HepG2 (cell line): Measurements from ENCODE around the gene LAG3. TPM values are rescaled to one million over a fixed set of nuclear protein-coding genes. Genes with fewer than 3 reads are reported as not detected.
A peak's percentile ranks its signal among the peaks of the same experiment; 100 is the strongest.

Source experiments
- ARNTL ChIP-seq: sonication (generic); formaldehyde crosslinking; IDR thresholded peaks from 2 replicates; pipeline ENCODE4 v1.4.0; 2020; ENCODE audit warnings: mild to moderate bottlenecking, missing genetic modification reagents
- BCL3 ChIP-seq: sonication (generic); formaldehyde crosslinking; IDR thresholded peaks from 2 replicates; pipeline ENCODE4 v1.5.1; 2020; ENCODE audit warnings: mild to moderate bottlenecking, missing genetic modification reagents, moderate library complexity
- BRCA1 ChIP-seq: sonication (generic); formaldehyde crosslinking; IDR thresholded peaks from 2 replicates; pipeline ENCODE4 v1.4.0; 2020; ENCODE audit warnings: missing genetic modification reagents
- CHD2 ChIP-seq: IDR thresholded peaks from 2 replicates; pipeline ENCODE4 v1.6.1; 2011; ENCODE audit warnings: low read depth, low read length, improper control_type of control experiment
- GRHL1 ChIP-seq: sonication (generic); formaldehyde crosslinking; conservative IDR thresholded peaks from 2 replicates; pipeline ENCODE4 v1.8.0; 2022; ENCODE audit warnings: missing genetic modification reagents
- MXD4 ChIP-seq: IDR thresholded peaks from 2 replicates; pipeline ENCODE4 v1.6.1; 2016; ENCODE audit warnings: mild to moderate bottlenecking, missing biosample characterization, missing genetic modification reagents
- PHF21A ChIP-seq: sonication (generic); formaldehyde crosslinking; IDR thresholded peaks from 2 replicates; pipeline ENCODE4 v1.5.0; 2020; ENCODE audit warnings: mild to moderate bottlenecking, missing genetic modification reagents
- POLR2A ChIP-seq, 2 experiments: IDR thresholded peaks; 2 replicates each; pipeline ENCODE4 v1.6.1; 2011; ENCODE audit warnings: low read depth in 2 of 2, low read length in 2 of 2, mild to moderate bottlenecking in 1 of 2, moderate library complexity in 1 of 2; ENCODE audit not compliant: insufficient read depth in 1 of 2
- TEF ChIP-seq: sonication (generic); formaldehyde crosslinking; IDR thresholded peaks from 2 replicates; pipeline ENCODE4 v1.5.0; 2020; ENCODE audit warnings: missing genetic modification reagents
- YEATS4 ChIP-seq: sonication (generic); formaldehyde crosslinking; IDR thresholded peaks from 2 replicates; pipeline ENCODE4 v1.4.0; 2020; ENCODE audit warnings: missing genetic modification reagents, borderline replicate concordance
- ZBTB38 ChIP-seq: sonication (generic); formaldehyde crosslinking; IDR thresholded peaks from 2 replicates; pipeline ENCODE4 v1.5.1; 2020; ENCODE audit warnings: mild to moderate bottlenecking, missing genetic modification reagents
- ZBTB8A ChIP-seq: sonication (generic); formaldehyde crosslinking; IDR thresholded peaks from 2 replicates; pipeline ENCODE4 v1.4.0; 2020; ENCODE audit warnings: mild to moderate bottlenecking, low read depth, missing genetic modification reagents, borderline replicate concordance
- ZNF160 ChIP-seq: sonication (generic); formaldehyde crosslinking; IDR thresholded peaks from 2 replicates; pipeline ENCODE4 v1.8.0; 2022; ENCODE audit warnings: mild to moderate bottlenecking, inconsistent platforms, missing genetic modification reagents
- ZNF512B ChIP-seq: sonication (generic); formaldehyde crosslinking; IDR thresholded peaks from 2 replicates; pipeline ENCODE4 v1.5.1; 2020; ENCODE audit warnings: missing genetic modification reagents, mild to moderate bottlenecking, borderline replicate concordance
- ZNF609 ChIP-seq: sonication (generic); formaldehyde crosslinking; IDR thresholded peaks from 2 replicates; pipeline ENCODE4 v1.4.0; 2020; ENCODE audit warnings: mild to moderate bottlenecking, missing genetic modification reagents, borderline replicate concordance
- polyA plus RNA-seq, 8 experiments: library from polyadenylated mRNA; depleted of rRNA in 3 of 8; stranded (reverse) in 7 of 8; unstranded in 1 of 8; fragments of >200 nt; fragmentation: Illumina TruSeq in 4 of 8; extraction: Trizol in 4 of 8; gene quantifications; 2 replicates each; pipeline versions ENCODE4 v1.2.1 to v1.2.3, GENCODE V29; 2011 to 2016; ENCODE audit warnings: low read depth in 4 of 8, missing spikeins in 1 of 8, mixed read lengths in 1 of 8; ENCODE audit not compliant: insufficient read depth in 1 of 8
- total RNA-seq, 5 experiments: library from RNA; depleted of rRNA; stranded (reverse); fragments of >200 nt; fragmentation: Illumina TruSeq; extraction: Trizol; gene quantifications; 2 replicates each; pipeline ENCODE4 v1.2.3, GENCODE V29; 2016; ENCODE audit warnings: low read depth in 1 of 5

LAG3 gene
- total and polyA plus RNA-seq, 2 of the 13 experiments (the other 11 are each of a cell fraction or from before 2014, with no cell fraction given): 0.11 to 0.26 TPM

GRCh38 chr12:6752921-6753771 lies 19.2 kb upstream of the LAG3 start, which contains the start of gene MLF2 (continued):
- TF ChIP-seq TEF (peak; percentile 45; the same call in 1 of the 2 replicates), GRHL1 (CRISPR knock-in tag) (no peak), BRCA1 (CRISPR knock-in tag) (peak; percentile 50; the same call in 1 of the 2 replicates), POLR2A (IDR thresholded peaks at IDR 0.05; ENCODE audit: insufficient read depth in 1 of 2, low read depth in 2 of 2, low read length in 2 of 2) (peak; percentile 79 to 91), ZBTB8A (CRISPR knock-in tag) (peak; percentile 46; the same call in 1 of the 2 replicates), ZBTB38 (CRISPR knock-in tag) (no peak), ZNF160 (CRISPR knock-in tag) (no peak), MXD4 (CRISPR knock-in tag) (peak; percentile 62; the same call in 1 of the 2 replicates), BCL3 (0 out of 2 replicates have a peak, but pooled peaks have one; percentile 88), ZNF609 (CRISPR knock-in tag) (no peak; the same call in 1 of the 2 replicates), YEATS4 (CRISPR knock-in tag) (peak; percentile 91), CHD2 (peak; percentile 31; the same call in 1 of the 2 replicates), ZNF512B (no peak), ARNTL (CRISPR knock-in tag) (peak; percentile 48; the same call in 1 of the 2 replicates), PHF21A (CRISPR knock-in tag) (peak; percentile 32; the same call in 1 of the 2 replicates)
